ENCODE results near the gene MBD2. TPM values are rescaled to one million over a fixed set of nuclear protein-coding genes. Genes with fewer than 3 reads are reported as not detected.

MBD2 gene
- total and polyA plus RNA-seq, 2 donors (not counting 1 experiment from before 2014, with no cell fraction given), result 32.5 to 43.8 TPM

GRCh38 chr18:54235871-54236270 lies 11.4 kb upstream of the MBD2 start:
- Histone ChIP-seq H4K20me1 (ENCODE audit: control insufficient read depth, extremely low read depth, insufficient read depth, low read length) (no peaks in the 10 kb centered on the region), H3K4me1 (ENCODE audit: control insufficient read depth, extremely low read depth, insufficient read depth, low read length) (no peaks in the 10 kb centered on the region), H3K27ac (ENCODE audit: insufficient read depth, low read length) (no peak overlapping the region), H3K4me3 (replicated peaks in 1 of 4; ENCODE audit: control extremely low read depth in 1 of 4, insufficient read depth in 1 of 4, low read depth in 3 of 4, low read length in 4 of 4) (no peak overlapping the region), H3K79me2 (ENCODE audit: control insufficient read depth, insufficient read depth, low read length) (no peaks in the 10 kb centered on the region), H3K27me3 (ENCODE audit: control insufficient read depth, insufficient read depth, low read length) (no peaks in the 10 kb centered on the region), H3K9me3 (ENCODE audit: control insufficient read depth, insufficient read depth, low read depth, low read length) (no peaks in the 10 kb centered on the region), H2AFZ (ENCODE audit: low read length) (no peak overlapping the region), H3K36me3 (ENCODE audit: control insufficient read depth, insufficient read depth, low read length) (no peaks in the 10 kb centered on the region), H3K9ac (ENCODE audit: insufficient read depth, low read length) (no peak overlapping the region), H3K4me2 (ENCODE audit: extremely low read depth, insufficient read depth, low read length) (no peak overlapping the region)
- no peak for TF ChIP-seq CTCF (conservative IDR thresholded peaks at IDR 0.05 in 1 of 2, IDR thresholded peaks at IDR 0.05 in 1 of 2; ENCODE audit: low read depth in 1 of 2, low read length in 2 of 2)
- no peak for TF ChIP-seq EZH2 (IDR thresholded peaks at IDR 0.05; ENCODE audit: low read length, missing control alignments)
- no peak for DNase-seq (ENCODE audit: low read depth in 2 of 2)

GRCh38 chr18:54233747-54234146 lies 9.3 kb upstream of the MBD2 start:
- Histone ChIP-seq H3K9ac (ENCODE audit: insufficient read depth, low read length) (no peak overlapping the region), H3K4me1 (ENCODE audit: control insufficient read depth, extremely low read depth, insufficient read depth, low read length) (no peaks in the 10 kb centered on the region), H3K79me2 (ENCODE audit: control insufficient read depth, insufficient read depth, low read length) (no peaks in the 10 kb centered on the region), H3K4me3 (replicated peaks in 1 of 4; ENCODE audit: control extremely low read depth in 1 of 4, insufficient read depth in 1 of 4, low read depth in 3 of 4, low read length in 4 of 4) (no peak overlapping the region), H3K9me3 (ENCODE audit: control insufficient read depth, insufficient read depth, low read depth, low read length) (no peaks in the 10 kb centered on the region), H4K20me1 (ENCODE audit: control insufficient read depth, extremely low read depth, insufficient read depth, low read length) (no peaks in the 10 kb centered on the region), H2AFZ (ENCODE audit: low read length) (no peak overlapping the region), H3K4me2 (ENCODE audit: extremely low read depth, insufficient read depth, low read length) (no peak overlapping the region), H3K36me3 (ENCODE audit: control insufficient read depth, insufficient read depth, low read length) (no peaks in the 10 kb centered on the region), H3K27me3 (ENCODE audit: control insufficient read depth, insufficient read depth, low read length) (no peaks in the 10 kb centered on the region), H3K27ac (ENCODE audit: insufficient read depth, low read length) (no peak overlapping the region)
- DNase-seq (ENCODE audit: low read depth in 2 of 2), result no peak
- TF ChIP-seq EZH2 (IDR thresholded peaks at IDR 0.05; ENCODE audit: low read length, missing control alignments), result no peak

GRCh38 chr18:54233228-54233625 lies 8.8 kb upstream of the MBD2 start:
- H3K27me3 ChIP-seq (ENCODE audit: control insufficient read depth, insufficient read depth, low read length), result no peaks in the 10 kb centered on the region

More at GRCh38 chr18:54233228-54233625, 8.8 kb upstream of the MBD2 start:
- Histone ChIP-seq H3K9me3 (ENCODE audit: control insufficient read depth, insufficient read depth, low read depth, low read length) (no peaks in the 10 kb centered on the region), H3K79me2 (ENCODE audit: control insufficient read depth, insufficient read depth, low read length) (no peaks in the 10 kb centered on the region), H3K27ac (ENCODE audit: insufficient read depth, low read length) (no peak overlapping the region), H3K9ac (ENCODE audit: insufficient read depth, low read length) (no peak overlapping the region), H2AFZ (ENCODE audit: low read length) (no peak overlapping the region), H3K4me2 (ENCODE audit: extremely low read depth, insufficient read depth, low read length) (no peak overlapping the region), H3K36me3 (ENCODE audit: control insufficient read depth, insufficient read depth, low read length) (no peaks in the 10 kb centered on the region), H4K20me1 (ENCODE audit: control insufficient read depth, extremely low read depth, insufficient read depth, low read length) (no peaks in the 10 kb centered on the region), H3K4me3 (replicated peaks in 1 of 4; ENCODE audit: control extremely low read depth in 1 of 4, insufficient read depth in 1 of 4, low read depth in 3 of 4, low read length in 4 of 4) (no peak overlapping the region), H3K4me1 (ENCODE audit: control insufficient read depth, extremely low read depth, insufficient read depth, low read length) (no peaks in the 10 kb centered on the region)
- DNase-seq (ENCODE audit: low read depth in 2 of 2), result no peak
- TF ChIP-seq CTCF (conservative IDR thresholded peaks at IDR 0.05 in 1 of 2, IDR thresholded peaks at IDR 0.05 in 1 of 2; ENCODE audit: low read depth in 1 of 2, low read length in 2 of 2), result no peak

Measured in fibroblast of lung (primary cell).